Neutrophil (primary cell): ENCODE data around the gene HMGN4.

ENCODE experiments used
- H3K27ac ChIP-seq: fragments of 200-600 bp; sonication (generic); 2 replicates; pipeline ENCODE4 v1.5.1; 2016; ENCODE audit warnings: mild to moderate bottlenecking, moderate library complexity
- H3K27me3 ChIP-seq: fragments of 200-600 bp; sonication (generic); 2 replicates; pipeline ENCODE4 v1.6.0; 2016; ENCODE audit warnings: mild to moderate bottlenecking
- H3K36me3 ChIP-seq: fragments of 200-600 bp; sonication (generic); 2 replicates; pipeline ENCODE4 v1.5.1; 2017
- H3K4me1 ChIP-seq, 2 experiments: fragments of 200-600 bp in 1 of 2; sonication (generic) in 1 of 2; 1 replicate in 1 of 2; 2 replicates in 1 of 2; pipeline versions ENCODE4 v1.5.1 to v1.6.1; 2013 to 2016; ENCODE audit warnings: low read depth in 1 of 2, low read length in 1 of 2, mild to moderate bottlenecking in 1 of 2, moderate library complexity in 1 of 2; ENCODE audit not compliant: control insufficient read depth in 1 of 2, insufficient read depth in 1 of 2
- H3K4me3 ChIP-seq, 2 experiments: fragments of 200-600 bp in 1 of 2; sonication (generic) in 1 of 2; 1 replicate in 1 of 2; 2 replicates in 1 of 2; pipeline ENCODE4 v1.5.1; 2013 to 2016; ENCODE audit warnings: low read depth in 1 of 2, low read length in 1 of 2, mild to moderate bottlenecking in 1 of 2, moderate library complexity in 1 of 2
- H3K9me3 ChIP-seq: fragments of 200-600 bp; sonication (generic); 2 replicates; pipeline ENCODE4 v1.5.1; 2016
- CTCF ChIP-seq: fragments of 200-600 bp; sonication (generic); IDR thresholded peaks from 2 replicates; pipeline ENCODE4 v1.5.1; 2016; ENCODE audit warnings: antibody characterized with exemption

HMGN4 gene

GRCh38 chr6:26533532-26533931, 4.6 kb upstream of the HMGN4 start:
- no peak overlapping the region for H3K27ac ChIP-seq
- no peak overlapping the region for H3K4me3 ChIP-seq
- H3K36me3 ChIP-seq, result no peaks in the 10 kb centered on the region

GRCh38 chr6:26534681-26535465, 3.3 kb upstream of the HMGN4 start:
- Histone ChIP-seq H3K4me3 (no peak overlapping the region), H3K27me3 (peaks cover 8% of the 10 kb centered on the region), H3K4me1 (peaks cover 32 to 33% of the 10 kb centered on the region in 2 experiments), H3K9me3 (no peaks in the 10 kb centered on the region), H3K36me3 (no peaks in the 10 kb centered on the region), H3K27ac (no peak overlapping the region)
- no peak for TF ChIP-seq CTCF

More at GRCh38 chr6:26533532-26533931, 4.6 kb upstream of the HMGN4 start:
- Histone ChIP-seq H3K4me1 (peaks cover 26% of the 10 kb centered on the region in 2 experiments), H3K9me3 (no peaks in the 10 kb centered on the region), H3K27me3 (peaks cover 8% of the 10 kb centered on the region)
- TF ChIP-seq CTCF, result no peak

GRCh38 chr6:26536571-26537159, 1.5 kb upstream of the HMGN4 start:
- H3K4me1 ChIP-seq, result peaks cover 32 to 33% of the 10 kb centered on the region in 2 experiments

GRCh38 chr6:26537160-26537845, 863 bp upstream of the HMGN4 start:
- Histone ChIP-seq H3K27me3 (peaks cover 8% of the 10 kb centered on the region), H3K4me3 (peak overlapping the region; percentile 69 to 93), H3K36me3 (no peaks in the 10 kb centered on the region), H3K4me1 (peaks cover 30 to 33% of the 10 kb centered on the region in 2 experiments), H3K27ac (peak overlapping the region; percentile 87), H3K9me3 (no peaks in the 10 kb centered on the region)
- TF ChIP-seq CTCF, result no peak

More at GRCh38 chr6:26536571-26537159, 1.5 kb upstream of the HMGN4 start:
- Histone ChIP-seq H3K9me3 (no peaks in the 10 kb centered on the region), H3K36me3 (no peaks in the 10 kb centered on the region), H3K4me3 (peak overlapping the region; percentile 69 to 93), H3K27ac (peak overlapping the region; percentile 87), H3K27me3 (peaks cover 8% of the 10 kb centered on the region)
- TF ChIP-seq CTCF, result no peak

- TF ChIP-seq CTCF, result no peak
- peak overlapping the region; percentile 87 for H3K27ac ChIP-seq
- H3K4me3 ChIP-seq, result peak overlapping the region; percentile 69 to 93
- no peaks in the 10 kb centered on the region for H3K9me3 ChIP-seq
- H3K27me3 ChIP-seq, result no peaks in the 10 kb centered on the region
- H3K36me3 ChIP-seq, result peaks cover 5% of the 10 kb centered on the region
- peaks cover 21 to 24% of the 10 kb centered on the region in 2 experiments for H3K4me1 ChIP-seq
These were observed 371 bp downstream of the HMGN4 start for GRCh38 chr6:26538572-26538902.
